ACC112 (cell line): ENCODE results near the gene SLC27A2.

Experiments used
- H2AFZ ChIP-seq: fragments of 200-600 bp; sonication (generic); one replicate; pipeline ENCODE4 v1.6.0; 2017; ENCODE audit warnings: antibody characterized with exemption, low read length; ENCODE audit not compliant: unreplicated experiment
- H3K27ac ChIP-seq: fragments of 200-600 bp; sonication (generic); 2 replicates; pipeline ENCODE4 v1.5.1; 2014; ENCODE audit warnings: low read depth, mild to moderate bottlenecking, antibody characterized with exemption, low read length, moderate library complexity
- H3K27me3 ChIP-seq: fragments of 200-600 bp; sonication (generic); 2 replicates; pipeline ENCODE4 v1.6.1; 2014; ENCODE audit warnings: mild to moderate bottlenecking, antibody characterized with exemption, low read length, moderate library complexity, mixed read lengths; ENCODE audit not compliant: insufficient read depth
- H3K36me3 ChIP-seq: fragments of 200-600 bp; sonication (generic); 2 replicates; pipeline ENCODE4 v1.6.1; 2016; ENCODE audit warnings: mild to moderate bottlenecking, antibody characterized with exemption, low read length, moderate library complexity, mixed read lengths; ENCODE audit not compliant: insufficient read depth
- H3K4me1 ChIP-seq: fragments of 200-600 bp; sonication (generic); one replicate; pipeline ENCODE4 v1.6.1; 2016; ENCODE audit warnings: low read length, mixed read lengths; ENCODE audit not compliant: insufficient read depth, unreplicated experiment, control insufficient read depth
- H3K4me3 ChIP-seq: fragments of 200-600 bp; sonication (generic); 2 replicates; pipeline ENCODE4 v1.5.1; 2014; ENCODE audit warnings: mild to moderate bottlenecking, low read depth, low read length
- H3K79me2 ChIP-seq: fragments of 200-600 bp; sonication (generic); one replicate; pipeline ENCODE4 v1.6.0; 2016; ENCODE audit warnings: low read length; ENCODE audit not compliant: control insufficient read depth, unreplicated experiment, insufficient read depth

The SLC27A2 gene

DNA sequence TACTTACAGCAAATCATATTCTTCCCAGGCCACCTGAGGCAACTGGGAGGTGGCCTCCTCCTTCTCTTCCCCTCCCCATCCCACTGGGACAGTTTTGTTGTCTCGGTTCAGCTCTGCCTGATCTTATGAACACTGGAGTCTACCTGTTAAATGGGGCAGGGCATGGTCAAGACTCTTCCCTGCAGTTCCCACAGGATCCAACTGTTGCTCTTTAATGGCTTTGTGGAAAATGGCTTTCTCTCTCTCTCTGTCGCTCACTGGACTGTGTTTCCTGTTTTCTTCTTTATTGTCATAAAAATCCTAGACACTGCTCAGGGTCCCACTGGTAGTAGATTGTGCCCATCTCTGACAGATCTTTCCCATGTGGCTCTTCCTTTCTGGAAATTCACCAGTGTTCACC, 40.2 kb downstream of the SLC27A2 start:
- Histone ChIP-seq H2AFZ (no peak overlapping the region), H3K27ac (no peak overlapping the region), H3K79me2 (no peaks in the 10 kb centered on the region), H3K4me3 (no peak overlapping the region), H3K36me3 (no peaks in the 10 kb centered on the region), H3K4me1 (no peaks in the 10 kb centered on the region), H3K27me3 (peaks cover 10% of the 10 kb centered on the region)

GRCh38 chr15:50224606-50225005, 42.6 kb downstream of the SLC27A2 start:
- Histone ChIP-seq H3K4me3 (no peak overlapping the region), H3K27ac (no peak overlapping the region), H3K79me2 (no peaks in the 10 kb centered on the region), H3K36me3 (no peaks in the 10 kb centered on the region), H3K27me3 (peaks cover 10% of the 10 kb centered on the region), H3K4me1 (no peaks in the 10 kb centered on the region), H2AFZ (no peak overlapping the region)

DNA sequence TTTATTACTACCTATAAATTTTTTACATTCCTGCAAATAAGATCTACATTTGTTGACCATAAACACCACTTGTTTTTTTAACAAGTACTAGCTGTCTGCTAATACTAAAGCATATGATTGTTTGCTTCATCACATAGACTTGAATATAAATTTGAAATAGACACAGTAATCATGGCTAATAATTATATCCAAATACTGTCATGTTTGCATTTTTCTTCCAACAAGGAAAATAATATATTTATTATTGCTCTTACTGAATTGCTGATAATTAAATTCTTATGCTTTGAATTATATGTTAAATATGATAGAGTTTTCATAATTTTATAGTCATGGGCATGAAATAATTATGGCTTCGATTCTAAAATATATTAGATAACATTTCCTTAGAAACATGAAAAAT, 43.1 kb downstream of the SLC27A2 start:
- Histone ChIP-seq H2AFZ (no peak overlapping the region), H3K36me3 (no peaks in the 10 kb centered on the region)

GRCh38 chr15:50225938-50226337, 43.9 kb downstream of the SLC27A2 start:
- Histone ChIP-seq H3K4me3 (no peak overlapping the region), H2AFZ (no peak overlapping the region), H3K36me3 (no peaks in the 10 kb centered on the region), H3K27ac (no peak overlapping the region), H3K4me1 (no peaks in the 10 kb centered on the region), H3K27me3 (peaks cover 4% of the 10 kb centered on the region; the same call in 1 of the 2 replicates), H3K79me2 (no peaks in the 10 kb centered on the region)

More for the DNA sequence above, 43.1 kb downstream of the SLC27A2 start:
- H3K27ac ChIP-seq, result no peak overlapping the region
- H3K27me3 ChIP-seq, result peaks cover 6% of the 10 kb centered on the region
- H3K79me2 ChIP-seq, result no peaks in the 10 kb centered on the region
- H3K4me3 ChIP-seq, result no peak overlapping the region
- no peaks in the 10 kb centered on the region for H3K4me1 ChIP-seq

DNA sequence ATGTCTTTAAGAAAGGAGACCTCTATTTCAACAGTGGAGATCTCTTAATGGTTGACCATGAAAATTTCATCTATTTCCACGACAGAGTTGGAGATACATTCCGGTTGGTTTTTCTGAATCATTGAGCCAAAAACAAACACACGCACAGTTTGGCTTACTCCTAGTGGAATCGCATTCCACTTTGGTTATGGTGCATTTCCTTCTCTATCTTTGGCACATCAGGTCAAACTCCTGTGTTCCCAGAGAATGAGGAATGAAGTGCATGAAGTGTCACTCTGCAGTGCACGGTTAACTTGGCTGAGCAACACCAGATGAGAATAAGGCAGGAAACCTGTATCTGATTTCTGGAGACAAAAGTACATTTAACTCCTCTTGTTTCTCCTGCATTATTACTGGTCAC, 45.1 kb downstream of the SLC27A2 start:
- no peak overlapping the region for H2AFZ ChIP-seq
- H3K27me3 ChIP-seq, result peaks cover 3% of the 10 kb centered on the region; the same call in 1 of the 2 replicates
- H3K79me2 ChIP-seq, result no peaks in the 10 kb centered on the region
- no peaks in the 10 kb centered on the region for H3K36me3 ChIP-seq
- no peak overlapping the region for H3K4me3 ChIP-seq
- no peak overlapping the region for H3K27ac ChIP-seq
- H3K4me1 ChIP-seq, result no peaks in the 10 kb centered on the region

DNA sequence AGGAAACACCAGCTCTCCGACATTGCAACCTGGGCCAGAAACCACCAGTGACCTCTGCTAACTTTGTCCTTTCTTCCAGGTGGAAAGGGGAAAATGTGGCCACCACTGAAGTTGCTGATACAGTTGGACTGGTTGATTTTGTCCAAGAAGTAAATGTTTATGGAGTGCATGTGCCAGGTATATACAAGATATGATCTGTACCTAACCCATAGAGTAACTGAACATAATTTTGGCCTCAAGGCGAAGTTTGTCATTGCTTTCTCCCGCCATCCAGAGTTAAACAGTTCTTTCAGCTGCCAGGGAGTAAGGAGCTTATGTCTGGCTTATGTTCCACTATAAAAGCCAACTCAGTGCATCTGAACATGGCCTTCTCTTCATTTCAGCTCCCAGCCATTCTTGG, 46.9 kb downstream of the SLC27A2 start:
- Histone ChIP-seq H3K4me3 (no peak overlapping the region), H3K4me1 (no peaks in the 10 kb centered on the region), H2AFZ (no peak overlapping the region), H3K79me2 (no peaks in the 10 kb centered on the region), H3K36me3 (no peaks in the 10 kb centered on the region), H3K27me3 (no peaks in the 10 kb centered on the region), H3K27ac (no peak overlapping the region)

GRCh38 chr15:50229336-50229735, 47.3 kb downstream of the SLC27A2 start:
- Histone ChIP-seq H3K36me3 (no peaks in the 10 kb centered on the region), H3K27ac (no peak overlapping the region), H3K79me2 (no peaks in the 10 kb centered on the region), H3K4me1 (no peaks in the 10 kb centered on the region), H3K27me3 (no peaks in the 10 kb centered on the region), H2AFZ (no peak overlapping the region), H3K4me3 (no peak overlapping the region)

GRCh38 chr15:50231761-50232160, 49.8 kb downstream of the SLC27A2 start:
- Histone ChIP-seq H3K36me3 (no peaks in the 10 kb centered on the region), H3K27ac (no peak overlapping the region), H3K79me2 (no peaks in the 10 kb centered on the region), H3K4me1 (peaks cover 3% of the 10 kb centered on the region), H2AFZ (no peak overlapping the region), H3K27me3 (no peaks in the 10 kb centered on the region), H3K4me3 (no peak overlapping the region)

GRCh38 chr15:50232791-50233190, 50.8 kb downstream of the SLC27A2 start:
- Histone ChIP-seq H3K27ac (no peak overlapping the region), H3K27me3 (no peaks in the 10 kb centered on the region), H3K4me1 (peaks cover 3% of the 10 kb centered on the region), H2AFZ (no peak overlapping the region), H3K4me3 (no peak overlapping the region), H3K79me2 (no peaks in the 10 kb centered on the region), H3K36me3 (no peaks in the 10 kb centered on the region)

- Histone ChIP-seq H2AFZ (no peak overlapping the region), H3K27me3 (no peaks in the 10 kb centered on the region), H3K36me3 (no peaks in the 10 kb centered on the region), H3K4me1 (peaks cover 3% of the 10 kb centered on the region), H3K79me2 (no peaks in the 10 kb centered on the region), H3K27ac (no peak overlapping the region), H3K4me3 (no peak overlapping the region)
Observed at GRCh38 chr15:50233192-50233736, 51.3 kb downstream of the SLC27A2 start.

GRCh38 chr15:50234764-50235163, 52.8 kb downstream of the SLC27A2 start:
- Histone ChIP-seq H3K79me2 (no peaks in the 10 kb centered on the region), H3K4me3 (no peak overlapping the region), H3K27me3 (no peaks in the 10 kb centered on the region), H3K27ac (no peak overlapping the region), H3K36me3 (no peaks in the 10 kb centered on the region), H2AFZ (no peak overlapping the region), H3K4me1 (peaks cover 3% of the 10 kb centered on the region)
